Peyer's patch (tissue), 4 donors: ENCODE data around the gene SF3A2. TPM values are rescaled to one million over a fixed set of nuclear protein-coding genes. Genes with fewer than 3 reads are reported as not detected.

Source experiments
- DNase-seq, 3 donors: peaks; one replicate each; pipeline ENCODE4 v3.0.0-alpha.2; 2017 to 2019
- H3K27ac ChIP-seq, 4 donors: fragments of 200-600 bp; sonication (generic); one replicate each; pipeline ENCODE4 v1.5.1; 2016 to 2019
- H3K27me3 ChIP-seq, 2 donors: fragments of 200-600 bp; sonication (generic); one replicate each; pipeline ENCODE4 v1.5.1; 2019
- H3K36me3 ChIP-seq, 3 donors: fragments of 200-600 bp; sonication (generic); one replicate each; pipeline ENCODE4 v1.5.1; 2016 to 2019
- H3K4me1 ChIP-seq, 4 donors: fragments of 200-600 bp; sonication (generic); one replicate each; pipeline ENCODE4 v1.5.1; 2016 to 2019
- H3K4me3 ChIP-seq, 4 donors: fragments of 200-600 bp; sonication (generic); 1 replicate in 3 of 4; 2 replicates in 1 of 4; pipeline ENCODE4 v1.5.1; 2016 to 2019; ENCODE audit warnings: mild to moderate bottlenecking in 1 of 4
- H3K9me3 ChIP-seq, 4 donors: fragments of 200-600 bp; sonication (generic); one replicate each; pipeline ENCODE4 v1.5.1; 2016 to 2019; ENCODE audit warnings: mild to moderate bottlenecking in 1 of 4
- POLR2A ChIP-seq, 2 donors: fragments of 450-650 bp; IDR thresholded peaks; one replicate each; pipeline ENCODE4 v1.5.1; 2017; ENCODE audit warnings: antibody characterized with exemption in 2 of 2, mild to moderate bottlenecking in 2 of 2, moderate library complexity in 2 of 2
- total RNA-seq, 4 donors: library from RNA; depleted of rRNA; stranded (reverse); fragments of >200 nt; gene quantifications; one replicate each; pipeline ENCODE4 v1.1.0, GENCODE V29; 2016
- TF ChIP-seq, protein P1 (sequence below), 6 experiments: fragments of 450-650 bp in 4 of 6; fragments of 200-600 bp in 2 of 6; sonication (generic) in 1 of 6; IDR thresholded peaks; one replicate each; pipeline ENCODE4 v1.5.1; 2017 to 2019; ENCODE audit warnings: antibody characterized with exemption in 6 of 6, mild to moderate bottlenecking in 3 of 6, moderate library complexity in 1 of 6

The SF3A2 gene
- total RNA-seq, 4 donors from 2014 or later: 38.7 to 133 (median 72.3) TPM

GRCh38 chr19:2201473-2202148, 35.0 kb upstream of the SF3A2 start:
- H3K27me3 ChIP-seq: no peaks in the 10 kb centered on the region
- no peaks in the 10 kb centered on the region for H3K4me1 ChIP-seq
- peaks cover 0 to 55% (median 0%) of the 10 kb centered on the region in 3 donors for H3K36me3 ChIP-seq
- no peak overlapping the region for H3K4me3 ChIP-seq
- no peak for DNase-seq
- TF ChIP-seq, protein P1, sequence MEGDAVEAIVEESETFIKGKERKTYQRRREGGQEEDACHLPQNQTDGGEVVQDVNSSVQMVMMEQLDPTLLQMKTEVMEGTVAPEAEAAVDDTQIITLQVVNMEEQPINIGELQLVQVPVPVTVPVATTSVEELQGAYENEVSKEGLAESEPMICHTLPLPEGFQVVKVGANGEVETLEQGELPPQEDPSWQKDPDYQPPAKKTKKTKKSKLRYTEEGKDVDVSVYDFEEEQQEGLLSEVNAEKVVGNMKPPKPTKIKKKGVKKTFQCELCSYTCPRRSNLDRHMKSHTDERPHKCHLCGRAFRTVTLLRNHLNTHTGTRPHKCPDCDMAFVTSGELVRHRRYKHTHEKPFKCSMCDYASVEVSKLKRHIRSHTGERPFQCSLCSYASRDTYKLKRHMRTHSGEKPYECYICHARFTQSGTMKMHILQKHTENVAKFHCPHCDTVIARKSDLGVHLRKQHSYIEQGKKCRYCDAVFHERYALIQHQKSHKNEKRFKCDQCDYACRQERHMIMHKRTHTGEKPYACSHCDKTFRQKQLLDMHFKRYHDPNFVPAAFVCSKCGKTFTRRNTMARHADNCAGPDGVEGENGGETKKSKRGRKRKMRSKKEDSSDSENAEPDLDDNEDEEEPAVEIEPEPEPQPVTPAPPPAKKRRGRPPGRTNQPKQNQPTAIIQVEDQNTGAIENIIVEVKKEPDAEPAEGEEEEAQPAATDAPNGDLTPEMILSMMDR (IDR thresholded peaks at IDR 0.05): no peak
- TF ChIP-seq POLR2A (IDR thresholded peaks at IDR 0.05): no peak
- no peak overlapping the region for H3K27ac ChIP-seq
- no peaks in the 10 kb centered on the region for H3K9me3 ChIP-seq

DNA sequence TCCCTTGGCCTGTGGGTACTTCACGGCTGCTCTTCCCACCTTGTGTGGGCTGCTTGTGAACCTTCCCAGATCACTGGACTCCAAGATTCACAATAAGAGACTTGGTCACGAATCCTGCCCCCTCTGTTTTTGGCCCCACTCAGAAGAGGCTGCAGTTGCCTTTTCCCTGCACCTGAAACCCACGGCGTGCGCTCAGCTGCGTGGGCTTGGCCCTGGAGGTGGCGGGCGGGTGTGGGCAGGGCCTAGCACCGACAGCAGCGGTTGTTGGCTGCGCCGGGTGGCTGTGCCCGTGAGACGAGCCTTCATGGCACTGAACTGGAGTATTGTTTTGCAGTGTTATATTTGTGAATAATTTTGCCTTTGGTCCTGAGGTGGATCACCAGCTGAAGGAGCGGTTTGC, 34.3 kb upstream of the SF3A2 start:
- Histone ChIP-seq H3K4me1 (no peaks in the 10 kb centered on the region), H3K9me3 (no peaks in the 10 kb centered on the region), H3K36me3 (peaks cover 0 to 54% (median 0%) of the 10 kb centered on the region in 3 donors), H3K4me3 (no peak overlapping the region), H3K27me3 (no peaks in the 10 kb centered on the region), H3K27ac (no peak overlapping the region)
- TF ChIP-seq, protein P1 (IDR thresholded peaks at IDR 0.05): no peak
- TF ChIP-seq POLR2A (IDR thresholded peaks at IDR 0.05): no peak
- no peak for DNase-seq

DNA sequence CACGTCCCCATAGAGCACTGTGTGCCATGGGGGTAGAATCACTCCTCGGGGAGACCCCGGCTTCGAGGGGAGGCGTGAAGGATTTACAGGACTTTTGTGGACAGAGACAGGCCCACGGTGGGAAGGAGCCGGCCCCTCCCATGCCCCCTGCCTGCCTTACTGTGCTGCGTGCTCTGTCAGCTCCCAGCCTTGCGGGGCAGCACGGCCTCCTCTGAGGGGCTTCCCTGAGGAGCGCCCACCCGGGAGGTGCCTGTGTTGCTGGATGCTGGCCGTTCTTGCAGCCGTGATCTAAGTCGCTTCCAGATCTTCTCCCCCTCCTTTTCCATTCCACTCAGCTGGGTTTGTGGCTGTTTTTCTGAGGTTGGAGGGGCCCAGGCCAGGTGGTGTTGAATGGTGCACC, 29.6 kb upstream of the SF3A2 start:
- TF ChIP-seq, protein P1 (IDR thresholded peaks at IDR 0.05): no peak
- TF ChIP-seq POLR2A (IDR thresholded peaks at IDR 0.05): no peak
- DNase-seq: no peak
- Histone ChIP-seq H3K4me3 (no peak overlapping the region), H3K36me3 (peaks cover 0 to 73% (median 0%) of the 10 kb centered on the region in 3 donors), H3K4me1 (peaks cover 0 to 12% (median 0%) of the 10 kb centered on the region in 4 donors), H3K9me3 (no peaks in the 10 kb centered on the region), H3K27me3 (no peaks in the 10 kb centered on the region), H3K27ac (no peak overlapping the region)

GRCh38 chr19:2207991-2208860, 28.4 kb upstream of the SF3A2 start:
- peak; percentile 74 to 82 (median 78) for DNase-seq
- Histone ChIP-seq H3K36me3 (peaks cover 0 to 65% (median 0%) of the 10 kb centered on the region in 3 donors), H3K27me3 (no peaks in the 10 kb centered on the region), H3K27ac (no peak overlapping the region), H3K9me3 (no peaks in the 10 kb centered on the region), H3K4me3 (no peak overlapping the region), H3K4me1 (peaks cover 0 to 12% (median 0%) of the 10 kb centered on the region in 4 donors)
- TF ChIP-seq, protein P1 (IDR thresholded peaks at IDR 0.05): peak in 3 of 6 experiments; percentile 14 to 27 (median 21)
- no peak for TF ChIP-seq POLR2A (IDR thresholded peaks at IDR 0.05)

DNA sequence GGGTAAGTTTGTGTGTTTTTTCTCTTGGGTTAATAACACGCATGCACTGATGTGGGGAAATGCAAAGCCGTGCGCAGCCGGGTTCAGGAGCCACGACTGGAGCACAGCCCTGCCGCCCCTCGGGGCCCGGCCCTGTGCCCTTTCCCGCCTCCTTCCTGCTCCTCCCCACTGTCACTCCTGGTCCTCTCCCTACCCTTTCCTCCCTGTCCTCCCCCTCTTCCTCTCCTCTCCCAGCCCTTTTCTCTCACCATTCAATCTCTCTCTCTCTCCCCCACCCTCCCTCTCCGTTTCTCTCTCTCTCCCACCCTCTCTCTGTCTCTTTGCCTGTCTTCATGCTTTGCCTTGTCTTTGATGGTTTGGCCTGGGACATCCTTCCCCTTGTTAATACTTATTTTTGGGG, 27.6 kb upstream of the SF3A2 start:
- no peaks in the 10 kb centered on the region for H3K9me3 ChIP-seq
- H3K27me3 ChIP-seq: no peaks in the 10 kb centered on the region
- no peak overlapping the region for H3K4me3 ChIP-seq
- peaks cover 0 to 18% (median 1%) of the 10 kb centered on the region in 4 donors for H3K4me1 ChIP-seq
- H3K36me3 ChIP-seq: peaks cover 0 to 65% (median 0%) of the 10 kb centered on the region in 3 donors
- no peak for DNase-seq
- H3K27ac ChIP-seq: no peak overlapping the region
- no peak for TF ChIP-seq POLR2A (IDR thresholded peaks at IDR 0.05)
- TF ChIP-seq, protein P1 (IDR thresholded peaks at IDR 0.05): no peak
